ENCODE data around the gene CKMT2.

Gene CKMT2

DNA sequence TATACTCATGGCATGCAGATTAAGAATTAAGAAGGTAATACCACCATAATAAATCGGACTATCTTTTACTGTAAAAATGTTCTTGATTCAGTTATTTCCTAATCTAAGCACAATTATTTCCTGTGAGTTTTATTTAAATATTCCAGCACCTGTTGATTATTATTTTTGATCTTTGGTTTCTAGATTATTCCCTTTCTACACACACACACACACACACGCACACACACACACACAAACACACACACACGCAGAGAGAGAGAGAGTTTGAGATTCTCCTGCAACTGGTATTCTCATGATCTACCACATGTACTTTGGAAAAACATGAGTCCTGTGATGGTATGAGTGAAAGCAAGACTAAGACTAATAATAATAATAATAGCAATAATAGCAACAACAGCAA, 17.0 kb upstream of the CKMT2 start:
- no peak for DNase-seq (ENCODE audit: low read depth)

DNA sequence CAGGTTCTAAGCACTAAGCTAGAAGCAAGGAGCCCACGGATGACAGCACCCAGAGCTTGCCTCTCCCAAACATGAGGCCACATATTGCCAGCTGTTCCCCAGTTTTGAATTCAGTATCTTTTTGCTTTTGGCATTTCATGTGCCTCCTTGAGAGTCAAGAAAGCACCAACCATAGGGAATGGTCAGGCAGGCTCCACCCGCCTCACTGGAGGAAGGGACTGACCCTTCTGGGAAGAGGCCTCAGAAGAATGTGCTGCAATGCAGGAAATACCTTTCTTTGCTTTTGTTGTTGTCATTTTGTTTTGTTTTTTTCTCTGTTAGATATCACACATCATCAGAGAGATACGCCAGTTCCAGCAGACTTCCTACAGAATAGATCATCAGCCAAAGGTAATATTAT, 13.7 kb upstream of the CKMT2 start:
- no peak for DNase-seq (ENCODE audit: low read depth)

DNA sequence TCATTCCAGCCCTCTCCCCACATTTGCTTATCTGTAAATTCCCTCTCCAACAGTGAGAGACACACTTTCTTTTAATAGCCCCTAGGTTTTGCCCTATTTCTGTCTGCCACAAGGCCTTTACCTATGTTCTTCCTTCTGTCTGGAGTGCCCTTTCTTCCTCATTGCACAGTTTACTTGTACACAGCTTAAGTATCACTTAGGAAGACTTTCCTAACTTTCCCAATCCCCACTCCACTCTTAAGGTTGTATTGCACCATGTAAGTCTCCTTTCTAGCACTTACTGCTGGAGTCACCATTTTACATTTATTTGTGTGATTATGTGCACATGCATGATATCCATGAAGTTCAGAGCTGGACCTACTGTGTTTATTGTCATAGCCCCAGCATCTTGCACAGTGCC, 10.8 kb upstream of the CKMT2 start:
- DNase-seq (ENCODE audit: low read depth): no peak

DNA sequence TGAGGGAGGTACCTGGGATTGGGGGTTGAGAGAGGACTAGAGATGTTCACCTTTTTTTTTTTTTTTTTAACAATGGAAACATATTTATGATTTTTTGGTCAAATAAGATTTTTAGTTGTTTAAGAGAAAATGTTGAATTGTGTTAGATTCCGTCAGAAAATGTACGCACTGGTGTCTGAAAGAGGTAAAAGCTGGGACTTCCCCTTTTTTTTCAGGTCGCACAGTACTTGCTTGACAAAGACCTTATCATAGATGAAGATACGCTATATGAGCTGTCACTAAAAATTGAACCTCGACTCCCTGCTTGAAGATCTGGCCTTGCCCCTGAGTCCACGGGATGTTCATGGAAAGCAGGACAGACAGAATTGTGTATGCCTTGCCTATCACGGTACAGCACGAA, 7.7 kb upstream of the CKMT2 start:
- DNase-seq (ENCODE audit: low read depth): no peak

DNA sequence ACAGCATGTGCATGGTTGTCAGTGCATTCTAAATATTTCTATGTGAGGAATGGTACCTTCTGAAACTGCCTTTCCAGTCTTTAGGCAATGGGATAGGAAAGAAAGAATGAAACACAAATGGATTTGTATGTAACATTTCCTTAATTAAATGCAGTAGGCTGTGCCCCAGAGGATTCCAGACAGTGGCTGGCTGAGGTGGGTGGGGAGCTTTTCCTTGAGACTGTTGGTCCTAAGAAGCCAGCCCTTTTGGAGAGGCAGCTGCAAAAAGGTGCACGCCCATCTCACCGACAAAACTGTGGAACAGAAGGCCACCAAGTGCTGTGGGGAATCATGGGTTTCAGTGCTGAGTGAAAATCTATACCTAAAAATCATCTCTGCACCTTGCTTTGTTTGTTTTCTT, 6.8 kb upstream of the CKMT2 start:
- DNase-seq (ENCODE audit: low read depth): no peak

DNA sequence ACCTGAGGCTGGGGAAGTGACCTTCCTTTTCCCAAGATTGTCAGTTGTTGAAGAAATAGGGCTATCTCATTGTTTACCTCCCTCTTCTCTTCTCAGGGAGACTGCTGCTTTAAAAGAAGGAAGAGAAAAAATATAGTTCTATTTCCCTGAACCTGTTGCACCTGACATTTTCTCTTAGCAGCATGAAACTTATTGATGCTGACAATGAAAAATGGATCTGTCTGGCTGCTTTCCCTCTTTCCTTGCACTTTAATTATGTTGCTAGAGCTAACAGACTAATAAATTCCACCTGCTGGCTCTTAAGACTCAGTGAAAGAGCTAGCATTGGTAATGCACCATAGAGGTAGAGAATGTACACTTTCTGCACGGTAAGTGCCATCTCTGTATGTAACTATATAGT, 6.2 kb upstream of the CKMT2 start:
- DNase-seq (ENCODE audit: low read depth): no peak

DNA sequence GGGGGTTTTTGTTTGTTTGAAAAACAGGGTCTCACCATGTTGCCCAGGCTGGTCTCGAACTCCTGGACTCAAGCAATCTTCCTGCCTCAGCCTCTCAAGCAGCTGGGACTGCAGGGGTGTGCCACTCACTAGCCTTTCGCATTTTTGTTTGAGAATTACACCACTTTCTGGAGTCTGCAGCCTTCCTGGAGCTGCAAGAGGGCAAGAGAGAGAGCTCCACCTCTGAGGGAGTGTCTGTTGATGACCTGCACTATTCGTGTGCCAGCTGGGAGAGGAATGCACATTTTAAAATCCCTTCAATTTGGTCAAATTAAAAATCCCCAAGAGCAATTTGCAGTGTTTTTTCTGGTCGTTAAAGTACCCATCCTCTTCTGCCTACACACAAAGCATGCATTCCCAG, 5.0 kb upstream of the CKMT2 start:
- DNase-seq (ENCODE audit: low read depth): no peak

DNA sequence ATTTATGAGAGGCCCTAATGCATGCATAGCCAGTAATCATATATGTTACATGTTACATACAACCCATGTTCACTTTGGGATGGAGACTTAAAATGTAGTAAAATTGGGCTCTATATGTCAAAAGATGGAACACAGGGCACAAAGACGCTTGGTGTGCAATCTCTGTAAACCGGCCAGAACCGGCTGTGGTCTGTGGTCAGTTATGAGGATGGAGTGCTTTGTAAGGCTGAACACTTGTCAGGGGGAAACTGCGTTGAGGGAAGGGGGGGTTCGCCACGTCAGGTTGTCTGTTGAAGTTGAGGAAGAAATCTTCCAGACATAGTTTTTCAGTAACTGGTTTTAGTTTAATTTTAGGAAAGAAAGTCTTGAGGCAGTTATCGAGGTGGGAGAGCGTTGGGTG, 2.7 kb upstream of the CKMT2 start:
- DNase-seq (ENCODE audit: low read depth): peak; percentile 67

DNA sequence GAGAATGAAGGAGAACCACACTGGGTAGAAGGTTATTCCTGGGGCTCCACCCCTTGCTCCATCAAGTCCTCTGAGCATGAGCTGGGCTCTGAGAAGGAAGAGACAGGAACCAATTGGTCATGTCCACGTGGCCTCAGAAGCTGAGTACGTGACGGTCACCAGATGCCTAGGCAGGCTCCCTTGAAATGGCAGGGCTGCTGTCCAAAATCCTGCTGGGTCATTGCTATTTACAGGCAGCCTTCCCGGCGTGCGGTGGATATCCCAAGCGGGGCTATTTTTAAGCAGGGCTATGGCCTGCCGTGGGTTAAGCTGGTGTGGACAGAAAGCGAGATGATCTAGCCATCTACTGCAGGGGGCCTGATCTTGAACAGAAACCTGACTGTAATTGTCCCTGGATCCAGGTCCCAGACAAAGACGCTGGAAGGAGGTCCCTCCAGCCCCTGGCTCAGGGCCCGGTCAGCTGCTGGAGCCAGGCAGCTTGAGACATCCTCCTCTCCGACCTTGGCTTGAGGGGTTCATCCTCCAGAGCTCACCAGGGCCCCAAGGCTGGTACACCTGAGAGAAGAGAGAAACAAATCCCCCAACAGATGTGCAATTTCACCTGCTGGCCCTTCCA, 550 bp upstream of the CKMT2 start:
- no peak for DNase-seq (ENCODE audit: low read depth)

DNA sequence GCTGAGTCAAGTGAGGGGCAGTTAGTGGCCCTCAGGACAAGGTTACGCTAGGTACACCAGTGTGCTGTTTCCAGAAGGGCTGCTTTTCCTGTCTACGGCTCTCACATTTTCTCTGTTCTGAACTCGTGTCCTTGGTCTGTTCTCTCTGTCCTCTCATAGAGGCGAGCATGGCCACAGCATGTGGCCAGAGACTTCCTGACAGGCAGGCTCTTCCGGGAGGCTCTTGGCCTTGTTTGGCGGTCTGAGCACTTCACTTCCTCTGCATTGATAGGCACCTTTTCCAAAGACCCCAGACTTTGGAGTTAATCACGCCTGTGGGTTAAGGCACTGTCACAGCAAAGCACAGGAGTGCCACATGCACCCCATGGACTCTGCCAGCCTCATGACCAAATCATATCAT, 1.2 kb downstream of the CKMT2 start:
- DNase-seq (ENCODE audit: low read depth): no peak

DNA sequence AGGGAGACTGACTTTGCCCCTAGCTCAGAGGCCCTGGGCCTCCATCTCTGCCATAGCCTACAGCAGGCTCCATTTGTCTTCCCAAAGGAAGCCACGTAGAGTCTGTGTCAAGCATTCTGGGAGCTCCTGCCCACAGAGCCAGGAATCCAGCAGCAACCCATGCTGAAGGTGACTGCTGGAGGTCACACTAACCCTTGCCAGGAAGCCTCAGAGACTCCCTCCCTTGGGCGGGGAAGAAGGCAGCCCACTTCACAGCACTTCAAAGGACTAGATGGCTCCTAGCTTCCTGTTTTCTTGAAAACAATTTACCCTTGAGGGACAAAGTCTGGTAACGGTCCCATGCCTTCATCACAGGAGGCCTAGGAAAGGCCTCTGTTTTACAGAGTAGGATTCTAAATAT, 1.7 kb downstream of the CKMT2 start:
- DNase-seq (ENCODE audit: low read depth): no peak

DNA sequence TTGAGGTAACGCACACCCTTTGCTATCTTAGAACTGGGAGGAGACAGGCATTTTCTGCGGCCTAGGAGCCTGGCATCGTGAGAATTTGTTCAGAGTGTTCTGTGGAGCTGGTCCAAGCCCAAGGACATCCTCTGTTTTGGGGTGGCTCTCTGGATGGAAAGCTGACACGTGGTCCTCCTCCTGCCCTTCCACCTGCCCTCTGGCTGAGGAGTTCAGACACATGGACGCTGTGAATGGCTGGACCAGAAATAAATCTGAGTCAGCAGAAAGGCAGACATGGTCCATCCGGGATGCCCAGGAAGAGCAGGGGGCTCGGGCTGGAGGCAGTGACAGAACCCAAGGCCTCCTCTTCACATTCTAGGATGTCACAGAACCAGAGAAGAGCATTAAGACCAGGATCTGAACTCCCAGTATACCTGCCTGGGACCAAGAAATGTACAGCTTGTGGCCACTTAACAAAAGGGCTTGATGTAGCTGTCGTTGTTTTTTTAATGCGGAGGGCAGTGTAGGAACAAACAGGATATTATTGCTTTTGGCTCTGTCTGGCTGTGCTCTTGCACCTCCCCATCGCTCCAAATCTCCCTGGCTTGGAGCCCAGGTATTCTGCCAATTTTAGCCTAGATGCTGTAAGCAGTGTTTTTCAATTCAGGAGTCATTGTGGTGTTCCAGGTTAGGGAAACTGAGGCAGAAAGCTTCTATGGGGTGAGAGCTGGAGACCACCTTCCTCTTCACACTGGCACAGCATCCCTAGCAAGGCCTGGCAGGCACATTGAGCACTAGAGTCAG, 2.4 kb downstream of the CKMT2 start:
- DNase-seq (ENCODE audit: low read depth): no peak

DNA sequence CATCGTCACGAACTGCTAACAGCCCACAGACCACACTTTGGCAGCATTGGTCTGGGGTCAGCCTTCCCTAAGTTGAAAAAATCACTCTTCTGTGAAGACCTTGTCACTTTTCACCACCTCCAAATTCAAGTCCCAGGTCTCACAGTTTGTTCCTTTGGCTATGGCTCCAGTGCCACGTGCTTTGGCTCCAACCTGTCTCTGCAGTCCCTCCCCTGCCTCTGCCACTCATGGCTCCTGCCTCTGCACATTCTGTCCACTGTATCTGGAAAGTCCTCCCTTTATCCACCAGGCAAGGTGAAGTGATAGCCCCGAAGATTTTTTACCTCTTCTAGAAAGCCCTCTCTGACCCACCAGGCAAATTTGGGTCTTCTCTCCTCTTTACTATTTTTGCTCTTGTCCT, 5.3 kb downstream of the CKMT2 start:
- DNase-seq (ENCODE audit: low read depth): no peak

DNA sequence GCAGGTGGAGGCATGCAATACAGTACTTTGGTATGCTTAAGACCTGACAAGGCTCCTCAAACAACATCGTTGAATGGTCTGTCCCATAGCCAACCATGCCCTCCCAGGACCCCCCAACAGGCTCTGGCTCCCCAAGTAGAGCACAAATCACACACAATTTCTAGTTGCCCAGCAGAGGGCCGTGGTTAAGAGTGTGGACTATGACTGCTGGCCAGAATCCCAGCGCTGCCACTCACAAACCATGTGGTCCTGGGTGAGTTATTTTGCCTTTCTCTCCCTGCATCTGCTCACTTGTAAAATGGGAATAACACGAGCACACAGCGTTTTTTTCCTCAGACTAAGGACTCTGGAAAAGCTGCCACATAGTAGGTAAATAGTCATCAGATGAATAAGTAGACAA, 6.5 kb downstream of the CKMT2 start:
- DNase-seq (ENCODE audit: low read depth): no peak

DNA sequence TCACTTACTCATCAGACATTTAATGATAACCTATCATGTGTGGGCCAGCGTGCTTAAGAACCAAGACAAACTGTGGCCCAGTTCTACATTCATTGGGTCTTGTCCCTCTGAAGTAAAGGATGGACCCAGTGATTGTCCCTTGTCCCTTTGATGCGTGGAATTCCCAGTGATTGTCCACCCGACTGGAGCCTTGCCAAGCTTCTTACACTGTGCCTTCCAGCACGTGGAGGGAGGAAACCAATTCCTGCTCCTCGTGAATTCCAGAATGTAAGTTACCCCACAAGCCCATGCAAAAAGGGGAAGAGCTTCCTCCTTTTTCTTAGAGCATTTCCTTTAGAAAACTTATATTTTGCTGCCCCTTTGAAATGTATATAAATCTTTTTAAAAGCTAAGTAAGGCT, 7.9 kb downstream of the CKMT2 start:
- no peak for DNase-seq (ENCODE audit: low read depth)

DNA sequence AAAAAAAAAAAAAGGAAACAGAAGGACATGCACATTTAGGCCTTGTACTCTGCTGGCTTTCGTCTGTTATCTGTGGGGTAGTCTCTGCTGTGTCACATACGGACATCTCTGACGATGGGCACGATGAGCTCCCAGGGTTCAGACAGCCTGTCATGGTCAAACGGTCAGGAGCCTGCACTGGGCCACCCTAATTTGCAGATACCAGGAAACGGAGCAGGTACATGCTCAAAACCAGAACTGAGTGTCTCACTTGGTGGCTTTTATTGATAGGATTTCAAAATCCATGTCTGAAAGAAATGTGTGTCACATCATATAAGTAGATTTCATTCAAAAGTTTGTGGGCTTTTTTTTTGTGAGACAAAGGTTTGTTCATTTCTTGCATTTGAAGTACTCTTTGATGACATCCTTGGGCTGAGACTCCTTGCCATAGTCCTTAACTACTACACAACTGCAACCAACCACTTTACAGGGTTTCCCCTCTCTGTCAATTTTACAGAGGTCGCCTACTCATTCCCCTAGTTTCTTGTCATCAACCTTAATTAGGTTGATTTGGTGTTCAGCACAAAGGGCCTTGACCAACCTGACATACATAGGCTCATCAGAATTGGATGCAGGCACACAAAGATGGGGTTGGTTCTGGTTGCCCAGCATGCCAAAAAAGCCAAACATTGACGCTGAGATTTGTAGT, 9.0 kb downstream of the CKMT2 start:
- no peak for DNase-seq (ENCODE audit: low read depth)

DNA sequence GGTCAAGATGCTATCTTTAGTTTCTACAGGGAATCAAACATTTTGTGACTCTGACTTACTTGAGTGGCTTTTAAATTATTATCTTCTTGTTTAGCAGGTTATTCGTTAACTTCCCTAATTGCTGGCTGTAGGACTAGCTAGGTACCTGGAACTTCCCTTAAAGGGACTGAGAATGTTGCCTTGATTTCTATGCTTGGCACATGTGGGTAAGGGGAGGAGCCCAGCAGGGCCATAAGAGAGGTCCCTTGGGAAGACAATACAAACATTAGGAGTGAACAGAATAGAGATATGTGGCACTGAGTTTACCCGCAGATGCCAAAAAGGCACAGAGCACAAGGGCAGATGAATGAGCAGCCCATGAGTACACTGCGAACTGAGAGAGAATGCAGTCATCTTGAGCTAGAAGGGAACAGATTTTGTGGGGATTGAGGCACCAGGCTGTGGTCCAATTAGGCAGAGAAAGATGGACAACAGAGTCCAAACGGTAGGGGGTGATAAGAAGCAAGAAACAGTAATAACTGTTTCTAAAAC, 9.8 kb downstream of the CKMT2 start:
- no peak for DNase-seq (ENCODE audit: low read depth)

DNA sequence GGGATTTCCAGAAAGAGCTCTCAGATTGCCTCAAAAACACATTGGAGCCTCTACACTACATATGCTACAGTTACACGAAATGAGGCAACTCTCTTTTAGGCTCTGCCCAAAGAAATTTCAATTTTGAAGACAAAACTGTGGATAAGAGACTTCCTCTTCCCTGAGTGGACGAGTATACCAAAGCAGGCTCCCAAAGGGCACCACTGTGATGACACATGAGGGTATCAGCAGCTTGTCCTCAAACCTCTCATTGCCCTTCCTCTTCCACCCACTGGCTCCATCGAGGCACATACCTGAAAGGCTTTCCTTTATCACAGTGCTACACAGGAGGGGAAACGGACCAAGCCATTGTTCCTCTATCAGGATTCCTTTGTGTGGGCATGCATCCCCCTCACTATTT, 11.3 kb downstream of the CKMT2 start:
- no peak for DNase-seq (ENCODE audit: low read depth)

DNA sequence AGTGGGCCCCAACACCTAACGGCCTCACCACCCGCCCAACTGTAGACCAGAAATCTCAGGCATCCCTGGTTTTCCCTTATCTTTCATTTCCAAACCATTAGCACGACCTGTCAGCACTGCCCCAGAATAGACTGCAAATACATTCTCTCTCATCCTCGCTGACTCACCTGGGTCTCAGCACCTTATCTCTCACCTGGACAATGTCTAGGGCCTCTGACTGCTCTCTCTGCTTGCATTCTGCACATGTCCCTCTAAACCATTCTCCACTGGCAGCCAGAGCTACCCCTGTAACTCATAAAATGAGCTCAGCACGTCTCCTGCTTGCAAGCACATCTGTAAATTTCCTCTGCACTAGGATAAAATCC, 12.7 kb downstream of the CKMT2 start:
- DNase-seq (ENCODE audit: low read depth): peak; percentile 29

DNA sequence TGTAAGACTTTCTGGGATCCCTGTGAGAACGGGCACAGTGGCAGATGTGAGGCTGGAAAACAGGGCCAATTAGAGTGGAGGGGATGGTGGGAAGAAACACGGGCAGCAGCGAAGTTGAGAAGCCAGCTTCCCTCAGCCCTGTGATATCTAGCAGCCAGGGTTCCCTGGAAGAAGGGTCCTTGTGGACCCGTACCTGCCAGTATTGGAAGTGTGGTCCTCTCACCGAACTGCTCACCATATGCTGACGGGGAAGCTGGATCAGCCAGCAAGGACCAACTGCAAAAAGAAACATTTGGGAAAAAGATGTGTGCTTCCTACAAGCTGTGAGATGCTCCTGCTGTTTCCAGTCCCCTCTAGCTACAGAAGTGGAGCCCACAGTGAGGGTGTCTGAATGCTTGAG, 13.6 kb downstream of the CKMT2 start:
- DNase-seq (ENCODE audit: low read depth): no peak

DNA sequence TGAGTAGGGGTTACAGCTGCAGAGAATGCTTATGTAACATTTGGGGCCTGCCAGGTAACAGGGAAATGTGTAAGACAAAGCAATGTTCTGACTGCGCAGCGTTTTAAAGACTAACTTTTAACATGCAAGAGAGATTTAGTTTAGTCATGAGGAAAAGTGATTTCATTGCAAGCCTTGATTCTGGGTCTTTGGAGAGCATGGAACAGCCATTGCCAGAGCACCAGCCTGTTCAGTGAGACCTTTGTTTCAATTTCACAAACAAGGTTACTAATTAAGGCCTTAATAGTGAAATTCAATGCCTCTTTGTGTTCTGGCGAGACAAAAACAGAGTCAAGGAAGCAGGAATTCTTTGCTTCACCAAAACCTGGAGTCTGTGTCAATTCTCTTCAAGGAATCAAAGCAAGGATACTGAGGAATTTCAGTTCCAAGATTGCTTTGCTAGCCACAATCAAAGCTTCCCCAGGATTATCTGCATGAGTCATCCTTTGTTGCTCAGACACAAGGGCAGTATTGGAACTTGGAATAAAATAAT, 14.4 kb downstream of the CKMT2 start:
- DNase-seq (ENCODE audit: low read depth): peak; percentile 74

DNA sequence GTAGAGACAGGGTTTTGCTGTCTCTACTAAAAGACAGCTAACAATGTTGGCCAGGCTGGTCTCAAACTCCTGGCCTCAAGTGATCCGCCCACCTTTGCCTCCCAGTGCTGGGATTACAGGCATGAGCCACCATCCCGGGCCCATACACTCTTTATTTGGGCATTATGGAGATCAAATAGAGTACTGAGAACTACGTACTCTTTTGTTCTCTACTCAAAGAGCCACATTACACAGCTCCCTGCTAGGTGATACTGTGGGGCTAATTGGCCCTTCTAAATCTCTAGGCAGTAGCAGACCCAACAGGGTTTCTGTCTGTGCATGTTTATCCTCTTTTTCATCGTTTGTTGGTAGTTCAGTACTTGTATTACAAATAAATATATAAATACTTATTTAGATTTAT, 16.1 kb downstream of the CKMT2 start:
- no peak for DNase-seq (ENCODE audit: low read depth)

DNA sequence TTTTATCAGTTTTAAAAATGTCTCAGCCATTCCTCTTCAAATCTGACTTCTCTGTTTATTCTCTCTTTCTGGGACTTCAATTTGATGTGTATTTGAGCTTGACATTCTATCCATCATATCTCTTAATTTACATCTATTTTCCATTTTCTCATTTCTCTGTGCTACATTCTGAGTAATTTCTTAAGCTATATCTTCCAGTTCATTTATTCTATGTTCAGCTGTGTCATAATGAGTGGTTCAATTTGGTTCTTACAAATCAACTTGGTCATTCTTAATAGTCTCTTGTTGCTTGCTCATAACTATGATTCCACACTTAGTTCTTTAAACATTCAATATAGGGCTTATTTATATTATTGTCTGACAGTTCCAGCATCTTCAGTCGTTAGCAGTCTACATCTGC, 16.9 kb downstream of the CKMT2 start:
- DNase-seq (ENCODE audit: low read depth): no peak
